ENCODE results near the gene PHACTR3.

PHACTR3 gene

DNA sequence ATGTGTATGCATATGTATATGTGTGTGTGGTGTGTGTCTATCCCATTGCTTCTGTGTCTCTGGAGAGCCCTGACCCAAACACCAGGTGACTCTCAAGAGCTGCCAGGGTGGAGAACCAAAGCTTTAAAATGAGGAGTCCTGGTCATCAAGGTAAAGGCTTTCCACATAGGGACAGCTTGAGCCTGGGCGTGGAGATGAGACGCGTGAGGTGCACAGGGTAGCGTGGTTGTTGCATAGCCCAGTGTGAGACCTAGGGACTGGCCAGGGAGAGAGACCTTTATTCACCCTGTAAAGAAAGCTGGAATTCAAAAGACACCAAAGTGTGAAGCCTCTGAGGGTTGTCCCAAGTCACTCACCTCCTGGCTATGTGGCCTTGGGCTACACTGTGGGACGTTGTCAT, 180.0 kb downstream of the PHACTR3 start:
- no peak for DNase-seq

DNA sequence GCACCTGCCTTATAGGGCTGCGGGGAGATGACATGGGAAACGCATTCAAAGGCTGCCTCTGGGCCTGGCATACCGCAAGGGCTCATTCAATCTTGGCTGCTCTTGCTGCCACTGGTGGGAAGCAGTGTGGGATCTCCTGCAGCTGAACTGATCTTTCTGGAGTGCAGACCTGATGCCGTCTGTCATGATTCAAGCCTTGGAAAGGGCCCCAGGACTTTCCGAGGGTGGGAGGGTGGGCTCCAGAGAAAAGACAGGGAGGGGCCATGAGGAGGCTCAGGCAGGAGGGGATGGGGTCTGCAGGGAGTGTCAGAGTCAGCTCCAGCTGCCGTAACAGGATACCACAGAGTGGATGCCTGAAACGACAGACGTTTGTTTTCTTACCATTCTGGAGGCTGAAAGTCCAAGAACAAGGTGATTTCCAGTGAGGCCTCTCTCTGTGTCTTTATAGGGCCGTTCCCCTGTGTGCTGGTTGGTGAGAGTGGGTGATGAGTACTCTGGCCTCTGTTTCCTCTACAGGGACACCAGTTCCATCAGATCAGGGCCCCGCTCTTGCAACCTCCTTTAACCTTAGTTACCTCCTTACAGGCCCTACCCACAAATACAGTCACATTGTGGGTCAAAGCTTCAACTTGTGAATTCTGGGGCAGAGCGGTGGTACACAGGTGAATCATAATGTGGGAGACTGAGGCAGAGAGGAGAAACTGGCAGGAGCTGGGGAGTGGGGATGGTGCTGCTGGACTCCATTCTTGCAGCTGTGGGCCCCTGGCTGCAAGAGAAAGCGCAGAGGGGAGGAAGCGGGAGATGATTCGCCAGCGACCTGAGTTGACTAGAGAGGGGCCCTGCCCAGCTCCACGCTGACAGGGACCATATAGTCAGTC, 180.7 kb downstream of the PHACTR3 start:
- DNase-seq, result no peak

DNA sequence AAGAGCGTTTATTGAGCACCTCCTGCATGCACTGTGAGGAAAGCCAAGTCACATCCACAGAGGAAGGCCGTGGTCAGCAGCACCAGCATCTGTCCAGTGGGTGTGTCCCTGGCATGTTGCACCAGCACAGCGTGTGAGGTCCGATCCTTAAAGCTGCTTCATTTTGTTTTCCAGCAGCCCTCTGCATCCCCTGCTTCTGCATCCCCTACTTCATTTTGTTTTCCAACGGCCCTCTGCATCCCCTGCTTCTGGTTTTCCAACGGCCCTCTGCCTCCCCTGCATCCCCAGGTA, 181.3 kb downstream of the PHACTR3 start:
- no peak for DNase-seq

DNA sequence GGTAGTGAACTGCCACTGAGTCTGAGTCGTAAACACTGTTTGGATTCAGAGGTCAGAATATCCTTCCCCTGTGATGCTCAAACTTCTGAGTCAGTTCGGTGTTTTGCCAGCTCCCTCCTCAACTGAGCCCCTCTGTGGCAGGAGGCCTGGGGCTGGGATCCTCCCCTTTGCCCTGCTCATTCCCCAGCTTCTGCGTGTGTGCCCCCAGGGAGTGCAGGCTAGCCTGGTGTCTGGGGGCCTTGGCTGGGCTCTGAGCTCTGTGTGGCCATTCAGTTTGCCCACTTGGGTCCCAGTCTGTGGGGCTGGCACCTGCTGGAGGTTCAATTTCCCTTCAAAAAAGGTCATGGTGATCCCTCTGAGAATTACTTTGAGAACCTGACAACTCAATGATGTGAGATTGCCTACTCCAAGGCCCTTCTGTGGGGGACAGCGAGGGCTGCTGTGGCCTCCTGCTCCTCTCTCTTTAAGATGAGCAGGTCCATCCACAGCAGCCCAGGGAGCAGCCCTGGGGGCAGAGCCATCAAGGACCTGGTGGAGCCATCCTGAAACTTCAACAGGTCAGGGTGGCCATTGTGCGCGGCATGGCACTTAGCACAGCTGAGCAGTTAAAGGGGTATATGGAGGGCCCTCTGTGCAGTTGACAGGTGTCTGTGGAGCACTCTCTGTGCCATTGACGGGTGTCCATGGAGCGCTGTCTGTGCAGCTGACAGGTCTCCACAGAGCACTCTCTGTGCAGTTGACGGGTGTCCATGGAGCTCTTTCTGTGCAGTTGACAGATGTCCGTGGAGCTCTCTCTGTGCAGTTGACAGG, 181.9 kb downstream of the PHACTR3 start:
- DNase-seq, result no peak

DNA sequence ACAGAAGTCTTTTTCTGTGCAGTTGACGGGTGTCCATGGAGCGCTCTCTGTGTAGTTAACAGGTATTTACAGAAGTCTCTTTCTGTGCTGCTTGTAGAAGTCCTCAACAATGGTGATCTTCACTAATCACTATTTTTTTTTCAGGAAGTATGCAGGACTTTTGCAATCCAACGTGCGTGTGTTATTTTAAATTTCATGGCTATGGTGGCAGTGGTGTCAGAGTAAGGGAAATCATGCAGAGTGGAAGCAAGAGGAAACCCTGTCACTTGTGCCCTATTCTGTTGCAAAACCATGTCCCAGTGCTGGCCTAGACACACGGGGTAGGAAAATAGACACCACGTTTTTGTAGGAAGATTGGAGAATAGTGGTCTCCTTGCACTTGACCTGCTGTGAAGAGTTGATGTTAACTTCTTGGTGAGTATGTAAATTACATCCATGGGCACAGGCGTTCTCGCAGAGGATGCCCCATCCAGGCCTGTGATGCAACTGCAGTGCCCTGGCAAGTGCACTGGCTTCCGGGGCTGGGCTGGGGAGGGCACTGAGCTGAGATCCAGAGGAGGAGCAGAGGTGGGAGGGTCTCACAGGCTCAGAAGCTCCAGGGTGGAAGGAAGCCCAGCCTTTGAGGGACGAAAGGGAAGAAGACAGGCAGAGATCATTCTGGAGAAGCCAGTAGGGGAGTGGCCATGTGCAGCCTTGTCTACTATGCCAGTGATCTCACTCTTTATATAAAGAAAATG, 182.6 kb downstream of the PHACTR3 start:
- no peak for DNase-seq

DNA sequence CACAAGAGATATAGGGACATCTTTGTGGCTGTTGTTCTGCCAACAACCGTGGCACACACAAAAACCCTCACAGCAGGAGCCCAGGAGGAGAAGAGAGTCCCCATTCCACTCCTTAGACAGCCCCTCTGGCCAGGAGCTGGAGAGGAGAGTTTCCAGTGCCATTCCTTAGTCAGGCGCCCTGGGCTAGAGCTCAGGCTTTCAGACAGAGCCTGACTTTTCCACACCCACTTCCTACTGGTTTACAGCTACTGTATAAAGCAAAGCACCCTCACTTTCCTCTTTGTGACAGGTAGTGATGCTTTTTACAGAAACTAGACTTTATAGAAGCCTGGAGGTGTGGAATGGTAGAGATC, 183.2 kb downstream of the PHACTR3 start:
- no peak for DNase-seq

DNA sequence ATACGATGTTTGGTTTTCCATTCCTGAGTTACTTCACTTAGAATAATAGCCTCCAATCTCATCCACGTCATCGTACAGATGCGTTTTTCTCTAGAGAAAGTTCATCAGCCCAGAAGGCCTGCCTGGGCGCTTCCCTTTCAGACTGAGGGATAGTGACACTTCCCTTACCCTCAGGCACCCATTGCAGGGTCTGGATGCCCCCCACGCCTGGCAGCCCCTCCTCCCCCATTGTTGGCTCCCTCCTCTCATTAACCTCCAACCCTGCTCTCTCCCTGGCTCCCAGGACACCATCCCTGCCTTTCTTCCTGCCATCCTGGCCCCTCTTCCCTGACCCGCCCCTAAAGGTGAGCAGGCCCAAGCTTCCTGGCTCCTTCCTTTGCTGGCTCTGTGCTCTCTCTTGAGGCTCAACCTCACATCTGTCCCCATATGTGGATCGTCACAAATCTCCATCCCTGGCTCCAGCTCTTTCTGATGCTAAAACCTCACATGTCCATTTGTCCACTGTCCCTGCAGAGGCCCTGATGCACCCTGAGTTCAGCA, 183.9 kb downstream of the PHACTR3 start:
- DNase-seq, result no peak

DNA sequence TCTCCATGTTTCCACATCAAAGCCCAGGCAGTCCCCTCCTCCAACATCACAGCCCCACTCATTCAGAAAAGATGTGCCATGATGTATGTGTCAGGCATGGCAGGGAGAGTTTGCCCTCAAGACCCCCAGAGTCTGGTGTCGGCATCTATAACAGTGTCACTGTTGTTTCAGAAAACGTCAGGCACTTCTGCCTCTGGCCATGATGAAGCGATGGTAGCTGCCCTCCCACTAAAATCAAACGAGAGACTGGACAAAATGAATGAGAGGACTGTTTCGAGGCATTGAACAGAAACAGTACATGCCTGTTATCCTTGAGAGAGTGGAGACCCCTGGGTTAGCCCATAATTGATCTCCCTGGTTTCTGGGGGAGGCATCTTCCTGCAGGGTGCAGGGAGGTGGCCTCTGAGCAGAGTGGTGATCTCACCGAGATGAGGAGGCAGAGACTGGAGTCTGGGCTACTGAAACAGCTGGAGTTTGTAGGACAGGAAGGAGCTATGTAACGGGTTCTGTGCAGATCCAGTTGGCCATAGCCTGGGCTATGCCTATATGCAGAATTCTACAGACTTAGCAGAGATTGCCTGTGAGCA, 184.6 kb downstream of the PHACTR3 start:
- DNase-seq, result no peak

DNA sequence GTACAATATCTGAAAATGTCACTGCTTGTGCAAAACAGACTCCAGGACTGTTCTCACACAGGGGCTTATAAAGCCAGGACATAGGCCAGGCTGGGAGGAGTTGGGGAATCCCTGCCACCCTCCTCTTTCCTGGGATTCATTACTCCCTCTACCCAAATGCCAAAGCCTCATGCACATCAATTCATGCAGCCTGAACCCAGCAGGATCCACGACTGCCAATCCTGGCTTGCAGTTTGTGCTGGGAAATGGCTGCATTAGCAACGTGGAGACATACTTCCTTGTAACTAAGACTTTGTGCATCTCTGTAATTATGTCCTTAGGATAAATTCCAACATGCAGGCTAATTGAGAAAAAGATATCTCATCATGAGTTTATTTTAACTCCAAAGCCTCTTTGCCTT, 185.3 kb downstream of the PHACTR3 start:
- no peak for DNase-seq

DNA sequence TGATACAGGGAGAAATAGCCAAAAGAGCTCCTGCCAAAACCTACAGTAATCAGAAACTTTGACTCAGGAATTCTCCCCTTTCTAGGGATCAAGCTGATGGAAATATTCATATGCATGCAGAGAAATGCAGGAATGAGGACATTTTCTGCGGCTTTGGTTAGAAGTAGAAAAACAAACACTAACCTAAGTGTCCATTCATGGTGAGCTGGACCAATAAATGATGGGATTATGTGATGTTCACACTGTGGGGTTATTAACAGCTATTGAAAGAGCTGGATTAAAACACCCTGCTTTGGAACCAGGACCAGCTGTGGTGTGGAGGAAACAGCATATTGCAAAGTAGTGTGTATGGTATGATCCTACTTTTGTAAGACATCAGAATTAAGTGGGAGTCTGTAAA, 186.0 kb downstream of the PHACTR3 start:
- DNase-seq, result no peak

DNA sequence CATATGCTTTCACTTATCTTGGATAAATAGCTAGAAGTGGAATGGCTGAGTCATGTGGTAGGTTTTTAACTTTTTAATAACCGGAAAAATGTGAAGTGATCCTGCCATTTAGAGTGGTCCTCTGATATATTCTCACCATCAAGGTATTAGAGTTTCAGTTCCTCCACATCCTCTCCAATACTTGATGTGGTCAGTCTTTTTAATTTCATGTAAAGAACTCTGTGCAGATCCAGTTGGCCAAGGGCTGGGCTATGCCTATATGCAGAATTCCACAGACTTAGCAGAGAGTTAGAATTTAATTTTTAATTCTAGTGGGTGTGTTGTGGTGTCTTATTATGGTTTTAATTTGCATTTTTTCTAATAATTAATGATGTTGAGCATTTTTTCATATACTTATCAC, 188.0 kb downstream of the PHACTR3 start:
- DNase-seq, result no peak

DNA sequence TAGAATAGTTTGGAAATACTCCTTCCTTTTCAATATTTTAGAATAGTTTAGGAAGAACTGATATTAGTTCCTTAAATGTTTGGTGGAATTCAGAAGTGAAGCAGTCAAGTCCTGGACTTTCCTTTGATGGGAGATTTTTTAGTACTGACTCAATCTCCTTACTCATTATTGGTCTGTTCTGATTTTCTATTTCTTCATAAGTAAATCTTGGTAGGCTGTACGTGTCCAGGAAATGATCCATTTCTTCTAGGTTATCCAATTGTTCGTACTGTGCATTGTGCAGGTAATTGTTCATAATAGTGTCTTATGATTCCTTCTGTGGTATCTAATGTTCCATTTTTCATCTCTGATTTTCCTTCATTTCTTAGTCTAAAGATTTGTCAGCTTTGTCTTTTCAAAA, 190.2 kb downstream of the PHACTR3 start:
- no peak for DNase-seq

DNA sequence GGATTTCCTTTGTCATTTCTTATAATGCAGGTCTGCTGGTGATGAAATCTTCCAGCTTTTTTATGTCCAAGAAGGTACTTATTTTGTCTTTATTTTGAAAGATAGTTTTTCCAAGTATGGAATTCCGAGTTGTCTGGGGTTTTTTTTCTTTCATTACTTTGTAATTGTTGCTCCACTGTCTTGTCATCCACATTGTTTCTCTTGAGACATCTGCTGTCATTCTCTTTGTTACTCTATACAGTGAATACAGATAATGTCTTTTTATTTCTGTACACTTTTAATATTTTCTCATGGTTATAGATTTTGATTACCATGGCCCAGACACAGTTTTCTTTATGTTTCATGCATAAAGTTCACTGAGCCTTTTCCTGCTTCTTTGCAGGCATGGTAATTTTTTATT, 196.0 kb downstream of the PHACTR3 start:
- DNase-seq, result no peak

DNA sequence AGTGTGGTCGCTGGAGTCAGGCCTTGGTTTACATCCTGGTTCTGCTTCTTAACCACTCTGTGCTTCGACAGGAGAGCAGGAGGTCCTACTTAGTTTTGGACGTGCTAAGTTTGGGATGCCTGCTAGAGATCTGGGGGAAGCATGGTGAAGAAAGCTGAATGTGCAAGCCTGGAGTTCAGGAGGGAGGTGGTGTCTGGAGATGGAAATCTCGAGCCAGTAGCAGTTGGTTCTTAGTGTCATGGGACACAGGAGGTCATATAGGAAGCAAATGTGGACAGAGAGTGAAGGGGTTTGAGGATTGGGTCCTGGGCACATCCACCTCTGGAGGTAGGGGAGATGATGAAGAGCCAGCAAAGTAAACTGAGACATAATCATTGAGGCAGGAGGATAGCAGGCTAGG, 197.7 kb downstream of the PHACTR3 start:
- no peak for DNase-seq

DNA sequence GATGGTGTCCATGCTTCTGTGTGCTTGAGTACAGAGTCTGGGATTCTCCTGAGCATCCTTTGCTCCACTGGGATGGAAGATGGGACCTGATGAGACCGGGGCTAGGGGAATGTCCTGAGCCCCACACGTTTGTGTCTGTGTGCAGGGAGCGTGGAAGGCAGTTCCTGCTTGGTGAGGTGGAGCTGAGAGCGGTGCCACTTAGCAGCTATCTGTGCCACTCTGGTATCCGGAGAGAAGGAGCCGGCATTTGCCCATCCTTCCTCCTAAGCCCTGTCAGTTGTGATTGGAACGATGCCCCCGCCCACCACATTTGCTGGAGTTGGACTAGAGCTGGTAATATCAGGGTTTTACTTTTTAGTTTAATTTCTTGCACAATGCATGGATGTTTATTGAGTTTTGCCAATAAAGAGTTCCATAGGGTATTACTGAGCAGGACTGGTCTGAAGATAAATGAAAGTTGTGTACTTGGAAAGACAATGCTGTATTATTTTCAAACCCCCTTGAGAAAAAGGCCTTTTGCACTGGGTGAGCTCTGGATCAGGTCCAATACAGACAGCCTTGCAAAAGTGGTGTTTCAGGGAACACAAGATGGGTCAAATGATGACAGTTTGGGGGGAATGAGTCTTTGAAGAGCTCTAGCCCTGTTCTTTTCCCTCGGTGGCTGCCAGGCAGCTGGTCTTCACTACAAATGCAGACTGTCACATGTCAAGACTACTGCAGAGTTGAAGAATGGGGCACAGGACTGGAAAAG, 198.3 kb downstream of the PHACTR3 start:
- no peak for DNase-seq

DNA sequence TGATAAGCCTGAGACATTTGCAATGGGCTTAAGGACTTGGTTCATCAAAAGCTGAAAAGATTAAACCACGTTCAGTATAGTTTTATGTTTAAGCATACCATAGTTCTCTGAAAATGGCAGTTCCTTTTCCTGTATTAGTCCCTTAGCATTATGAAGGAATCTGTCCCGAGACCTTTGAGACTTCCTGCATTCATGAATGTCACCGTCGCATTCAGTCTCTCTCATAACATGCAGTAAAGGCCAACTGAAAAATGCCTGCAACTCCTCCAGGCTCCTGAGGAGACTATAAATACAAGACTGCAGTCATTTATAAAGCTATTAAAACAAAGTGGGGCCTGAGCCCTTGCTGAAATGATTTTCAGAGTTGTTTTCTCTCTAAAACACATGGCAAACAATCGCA, 200.0 kb downstream of the PHACTR3 start:
- DNase-seq, result no peak

DNA sequence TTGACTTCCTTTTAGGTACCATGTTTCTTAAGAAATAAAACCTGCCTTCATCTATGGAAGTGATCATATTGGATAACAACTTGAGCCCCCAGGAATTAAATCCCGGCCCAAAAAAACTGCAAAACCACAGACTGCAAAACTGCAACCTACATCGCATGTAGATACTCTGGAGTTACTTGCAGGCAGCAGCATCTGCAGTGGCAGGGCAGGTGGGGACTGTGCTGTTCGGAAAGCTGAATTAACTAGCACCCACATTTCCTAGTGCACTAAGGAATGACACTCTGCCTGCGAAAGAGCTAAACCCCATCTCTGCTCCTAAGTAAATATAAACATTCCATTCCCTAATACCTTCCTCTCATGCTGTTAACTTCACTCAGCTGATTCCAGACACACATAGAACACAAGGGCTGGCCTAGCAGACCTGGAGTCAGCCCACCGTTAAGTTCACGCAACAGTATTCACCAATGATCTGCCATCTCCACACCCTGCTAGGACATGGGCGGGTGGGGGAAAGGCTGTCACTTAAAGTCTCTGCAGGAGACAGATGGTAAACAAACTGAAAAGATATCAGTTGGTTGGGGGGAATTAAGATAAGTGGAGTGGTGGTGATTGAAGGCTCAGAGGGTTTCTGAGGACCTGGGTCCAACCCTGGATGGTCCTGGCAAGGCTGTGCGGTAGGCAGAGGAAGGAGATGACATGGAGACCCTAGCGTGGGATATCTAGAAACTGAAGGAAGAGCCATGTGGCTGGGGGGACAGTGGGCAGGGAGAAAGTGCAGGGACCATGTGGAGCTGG, 200.7 kb downstream of the PHACTR3 start:
- no peak for DNase-seq

DNA sequence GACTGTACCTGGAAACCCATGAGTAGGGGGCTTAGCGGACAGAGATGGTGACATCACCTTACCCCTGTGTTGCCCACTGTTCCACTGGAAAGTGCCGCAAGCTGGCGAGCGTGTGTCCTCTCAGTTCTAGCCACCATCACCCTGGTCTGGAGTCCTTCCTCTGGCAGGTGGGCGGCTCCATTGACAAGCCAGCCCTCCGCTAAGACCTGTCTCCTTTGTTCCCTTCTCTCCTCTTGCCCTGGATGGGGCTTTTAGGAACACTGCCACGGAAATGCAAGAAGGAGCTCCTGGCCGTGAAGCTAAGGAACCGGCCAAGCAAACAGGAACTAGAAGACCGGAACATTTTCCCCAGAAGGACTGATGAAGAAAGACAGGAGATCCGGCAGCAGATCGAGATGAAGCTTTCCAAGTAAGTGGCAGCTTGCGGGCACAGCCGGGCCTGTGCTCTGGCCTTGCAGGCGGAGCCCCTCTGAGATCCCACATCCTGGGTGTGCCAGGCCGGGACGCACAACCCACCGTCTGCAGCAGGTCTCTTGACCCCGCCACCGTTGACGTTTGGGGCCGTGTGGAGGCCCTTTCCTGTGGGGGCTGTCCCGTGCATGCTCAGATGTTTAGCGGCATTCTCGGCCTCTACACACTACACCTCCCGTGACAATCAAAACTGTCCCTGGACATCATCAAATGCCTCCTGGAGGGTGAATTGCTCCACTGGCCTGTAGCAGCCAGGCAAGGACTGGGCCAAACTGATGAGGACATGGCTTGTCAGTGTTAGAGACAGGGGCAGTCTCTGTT, 201.6 kb downstream of the PHACTR3 start:
- no peak for DNase-seq

DNA sequence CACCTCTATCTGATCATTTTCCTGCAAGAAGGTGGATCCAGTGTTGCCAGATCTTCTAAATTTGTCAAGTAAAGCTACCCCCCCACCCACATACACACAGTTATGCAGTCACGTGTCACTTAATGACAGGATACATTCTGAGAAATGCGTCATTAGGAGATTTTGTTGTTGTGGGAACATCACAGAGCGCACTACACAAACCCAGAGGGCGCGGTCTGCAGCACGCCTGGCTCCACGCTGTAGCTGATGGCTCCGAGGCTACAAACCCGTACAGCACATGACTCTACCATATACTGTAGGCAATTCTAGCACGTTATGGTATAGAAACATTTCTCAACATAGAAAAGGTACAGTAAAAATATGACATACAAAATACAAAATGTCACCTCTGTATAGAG, 202.2 kb downstream of the PHACTR3 start:
- no peak for DNase-seq

DNA sequence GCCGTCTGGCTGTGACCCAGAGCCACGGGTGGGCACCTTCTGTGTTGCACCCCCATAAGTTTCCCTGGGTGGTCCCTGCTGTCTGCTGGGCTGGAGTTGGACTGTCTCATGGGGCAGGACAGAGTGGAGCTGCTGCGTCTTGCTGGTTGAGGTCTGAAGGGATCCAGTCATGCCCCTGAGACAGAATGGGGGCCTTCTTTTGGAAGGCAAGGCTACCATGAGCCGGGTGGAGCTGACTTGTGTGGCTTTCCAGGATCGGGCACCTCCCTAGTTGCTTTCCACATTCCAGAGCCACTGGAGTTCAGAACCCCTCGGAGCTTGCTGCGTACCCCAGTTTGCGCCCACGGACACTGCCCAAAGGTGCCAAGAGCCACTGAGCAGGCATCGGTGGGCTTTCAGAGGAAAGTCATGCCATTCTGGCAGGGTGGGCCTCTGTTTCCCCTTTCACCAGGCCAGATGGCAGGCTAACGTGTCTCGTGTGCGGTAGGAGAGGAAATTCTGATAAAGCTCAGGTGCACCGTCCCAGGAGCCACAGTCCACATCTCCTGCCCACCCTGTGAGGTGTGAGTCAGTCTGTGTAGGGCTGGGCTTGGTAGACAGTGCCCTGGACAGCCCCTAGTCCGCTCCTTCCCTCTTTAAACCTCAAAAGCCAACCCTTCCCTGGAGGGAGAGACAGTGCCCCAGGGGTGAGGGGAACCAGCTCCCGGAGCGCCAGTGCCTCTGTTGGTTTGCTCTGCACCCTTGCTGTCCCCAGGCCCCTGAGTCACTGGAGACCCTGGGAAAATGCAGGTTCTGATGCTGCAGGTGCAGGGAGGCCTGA, 203.8 kb downstream of the PHACTR3 start:
- DNase-seq, result no peak

All from NCI-H2107 (cell line).